GM23338 (cell line): Measurements from ENCODE around the gene PWP2.

Source experiments
- CTCF ChIP-seq, 2 experiments: fragments of 200-600 bp in 1 of 2; sonication (generic) in 1 of 2; conservative IDR thresholded peaks; 2 replicates each; pipeline versions ENCODE4 v1.5.1 to v1.6.1; 2016 to 2017; ENCODE audit warnings: antibody characterized with exemption in 2 of 2, low read depth in 2 of 2, mild to moderate bottlenecking in 2 of 2, moderate library complexity in 1 of 2
- EZH2 ChIP-seq: fragments of 200-600 bp; sonication (generic); IDR thresholded peaks from one replicate; pipeline ENCODE4 v1.8.0; 2017; ENCODE audit warnings: antibody characterized with exemption, mild to moderate bottlenecking, low read depth; ENCODE audit not compliant: unreplicated experiment
- EZH2phosphoT487 ChIP-seq: fragments of 200-600 bp; sonication (generic); IDR thresholded peaks from one replicate; pipeline ENCODE4 v1.8.1; 2018; ENCODE audit warnings: antibody characterized with exemption; ENCODE audit not compliant: unreplicated experiment
- NANOG ChIP-seq: IDR thresholded peaks from 2 replicates; pipeline ENCODE4 v1.6.1; 2016; ENCODE audit warnings: antibody characterized with exemption, borderline replicate concordance
- POLR2AphosphoS5 ChIP-seq: IDR thresholded peaks from 2 replicates; pipeline ENCODE4 v1.6.1; 2016; ENCODE audit warnings: antibody characterized with exemption, low read depth
- REST ChIP-seq: IDR thresholded peaks from one replicate; pipeline ENCODE4 v1.6.1; 2018; ENCODE audit warnings: antibody characterized with exemption; ENCODE audit not compliant: unreplicated experiment

DNA sequence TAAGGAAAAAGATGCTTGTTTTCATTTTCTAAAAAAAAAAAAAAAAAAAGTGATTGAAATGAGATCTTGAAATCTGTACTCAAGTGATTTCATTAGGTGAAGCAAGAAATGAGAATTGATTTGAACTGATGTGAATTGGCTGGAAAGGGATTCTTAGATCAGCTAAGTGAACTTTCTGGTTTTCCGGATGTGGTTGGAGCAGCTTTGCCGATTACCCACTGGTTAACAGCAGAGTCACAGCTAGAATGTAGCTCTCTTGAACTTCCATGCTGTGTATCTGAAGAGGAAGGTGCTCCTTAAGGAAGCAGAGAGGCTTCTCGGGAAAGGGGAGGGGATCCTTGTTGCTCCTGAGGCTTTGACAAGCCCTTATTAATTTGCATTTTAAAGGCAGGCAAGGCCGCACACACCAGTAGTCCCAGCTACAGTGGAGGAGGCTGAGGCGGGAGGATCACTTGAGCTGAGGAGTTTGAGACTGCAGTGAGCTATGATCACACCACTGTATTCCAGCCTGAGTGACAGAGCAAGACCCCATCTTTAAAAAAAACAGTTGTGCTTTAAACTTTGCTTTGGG is 28.7 kb upstream of the PWP2 start:
- TF ChIP-seq EZH2 (no peak), REST (no peak), EZH2phosphoT487 (no peak), CTCF (conservative IDR thresholded peaks at IDR 0.05; ENCODE audit: low read depth in 2 of 2) (no peak), NANOG (no peak), POLR2AphosphoS5 (no peak)
